NCI-H1105 treated with DMSO at 0.1 percent for 48 hours (cell line): ENCODE results near the gene C1orf174.
"Not testable (repeated sequence)": the region's sequence is repeated elsewhere in the genome, so short reads cannot be mapped to it uniquely, and the experiment has no call there.

Experiments
- DNase-seq: peaks from one replicate; lab custom pipeline; 2025; lab: John Stamatoyannopoulos, UW

C1orf174 gene

DNA sequence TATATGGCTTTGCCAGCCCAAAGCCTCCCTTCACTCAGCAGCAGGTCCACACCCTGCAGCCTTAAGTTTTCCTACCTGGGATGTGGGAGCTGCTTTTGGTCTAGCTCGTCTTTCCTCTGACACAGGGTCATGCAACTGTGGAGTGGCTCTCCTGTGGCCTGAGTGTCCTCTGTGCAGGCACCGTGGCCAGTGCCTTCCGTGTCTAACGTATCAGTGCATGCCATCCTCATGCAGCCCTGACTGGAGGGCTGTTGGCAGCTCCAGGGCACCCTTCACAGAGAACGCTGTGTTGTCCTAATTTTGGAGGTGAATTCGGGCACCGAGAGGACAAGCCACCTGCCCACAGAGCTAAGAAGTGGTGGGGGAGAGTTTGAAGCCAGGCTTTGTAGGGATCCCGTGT, 25.7 kb upstream of the C1orf174 start:
- DNase-seq = no peak

DNA sequence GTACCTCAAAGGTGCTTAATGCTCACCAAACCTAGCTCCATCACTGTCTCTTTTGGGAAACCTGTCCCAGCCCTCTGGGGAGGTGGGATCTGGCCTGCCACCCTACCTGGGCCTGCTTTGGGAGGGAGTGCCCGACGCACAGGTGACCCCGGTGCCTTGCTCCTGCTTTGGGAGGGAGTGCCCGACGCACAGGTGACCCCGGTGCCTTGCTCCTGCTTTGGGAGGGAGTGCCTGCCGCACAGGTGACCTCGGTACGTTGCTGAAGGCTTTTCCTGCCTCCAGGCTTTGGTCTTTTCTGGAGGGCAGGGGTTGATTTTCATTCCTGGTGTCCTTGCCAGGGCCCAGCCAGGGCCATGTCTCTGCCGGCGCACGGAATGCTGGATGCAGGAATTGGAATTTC, 25.2 kb upstream of the C1orf174 start:
- DNase-seq = no peak

DNA sequence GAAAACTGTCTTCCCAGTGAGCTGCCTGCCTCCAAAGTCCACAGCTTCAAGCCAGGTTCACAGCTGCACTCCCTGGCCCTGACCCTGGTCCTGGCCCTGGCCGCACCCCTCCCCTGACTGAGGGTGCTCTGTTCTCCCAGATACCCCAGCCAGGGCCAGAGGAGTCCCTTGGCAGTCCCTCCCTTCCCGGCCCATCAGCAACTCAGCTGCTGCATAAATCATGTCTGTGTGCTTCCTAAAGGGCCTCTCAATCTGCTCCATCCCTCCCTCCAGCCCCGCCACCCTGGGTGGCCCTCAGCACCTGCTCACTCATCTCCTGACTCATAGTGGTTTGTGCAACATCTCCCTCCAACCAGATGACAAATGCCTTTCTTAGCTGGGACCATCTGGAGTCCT, 24.8 kb upstream of the C1orf174 start:
- DNase-seq = no peak

DNA sequence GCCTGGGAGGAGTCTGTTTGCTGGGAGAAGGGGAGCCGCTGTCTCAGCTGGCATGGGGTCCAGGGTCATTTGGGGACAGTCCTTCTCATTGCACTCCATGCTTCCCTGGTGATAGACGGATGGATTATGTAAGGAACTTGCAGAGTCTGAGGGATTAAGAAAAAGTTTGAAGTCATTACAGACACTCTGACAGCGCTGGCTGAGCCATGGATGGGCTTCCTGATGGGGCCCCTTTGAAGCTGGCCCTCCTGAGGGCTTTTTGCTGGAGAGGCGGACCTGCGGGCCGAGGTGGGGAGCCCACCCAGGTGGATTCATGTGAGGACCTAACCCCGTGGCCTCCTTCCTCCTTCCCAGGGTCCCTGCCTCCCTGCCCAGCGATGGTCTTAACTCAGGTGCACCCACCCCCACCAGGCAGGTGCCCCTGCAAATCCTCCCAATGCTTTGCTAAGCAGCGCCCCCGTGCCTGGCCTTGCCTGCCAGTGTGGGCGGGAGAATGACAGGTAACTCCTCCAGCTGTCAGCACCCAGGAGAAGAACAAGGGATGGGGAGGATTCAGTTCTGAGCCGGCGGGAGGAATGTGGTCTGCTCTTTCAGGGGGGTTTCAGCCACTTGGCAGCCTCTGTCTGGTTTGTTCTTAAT, 24.2 kb upstream of the C1orf174 start:
- no peak for DNase-seq

DNA sequence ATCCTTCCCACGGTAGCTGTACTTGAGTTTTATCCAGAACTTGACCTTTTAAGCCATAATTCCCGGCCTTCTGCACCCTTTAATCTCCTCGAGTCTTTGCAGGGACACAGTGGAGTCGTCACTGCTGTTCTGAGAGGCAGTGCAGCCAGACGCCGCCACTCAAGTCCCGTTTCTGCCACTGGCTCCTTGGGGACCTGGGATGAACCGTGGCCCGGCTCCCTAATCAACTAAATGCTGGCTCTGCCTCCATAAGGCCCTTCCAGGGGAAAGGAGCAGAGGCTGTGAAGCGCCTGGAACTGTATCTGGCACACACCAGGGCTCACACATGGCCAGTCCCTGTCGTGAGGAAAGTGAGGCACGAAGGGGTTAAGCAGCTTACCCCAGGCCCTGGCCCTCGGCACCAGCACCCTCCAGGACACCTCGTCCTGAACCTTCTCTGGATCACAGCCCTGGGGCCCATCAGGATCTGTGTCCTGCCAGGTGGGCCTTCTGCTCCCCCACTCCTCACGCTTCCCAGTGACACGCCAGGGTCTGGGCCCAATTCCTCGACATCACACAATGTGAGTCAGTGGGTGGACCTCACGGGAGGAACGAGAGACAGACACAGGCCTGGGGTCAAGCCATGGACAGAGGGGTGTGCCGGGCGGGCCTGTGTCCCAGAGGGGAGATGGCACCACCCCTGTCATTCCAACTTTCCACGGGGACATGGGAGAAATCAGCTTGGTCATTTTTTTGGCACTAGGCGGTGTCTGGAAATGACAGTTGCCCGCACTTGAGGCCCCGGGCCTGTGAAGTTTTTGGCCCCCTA, 23.5 kb upstream of the C1orf174 start:
- no peak for DNase-seq

DNA sequence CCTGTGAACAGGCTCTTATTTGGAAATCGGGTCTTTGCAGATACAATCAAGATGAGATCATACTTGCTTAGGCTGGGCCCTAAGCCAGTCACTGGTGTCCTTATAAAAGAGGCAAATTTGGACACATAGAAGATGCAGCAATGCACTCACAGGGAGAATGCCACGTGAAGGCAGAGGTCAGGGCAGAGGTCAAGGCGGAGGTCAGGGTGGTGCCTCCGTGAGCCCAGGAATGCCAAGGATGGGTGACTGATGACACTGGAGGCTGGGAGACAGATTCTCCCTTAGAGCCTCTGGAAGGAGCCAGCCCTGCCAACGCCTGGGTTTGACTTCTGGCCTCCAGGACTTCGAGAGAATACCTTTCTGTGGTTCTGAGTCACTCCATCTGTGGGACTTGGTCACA, 22.8 kb upstream of the C1orf174 start:
- DNase-seq = no peak

DNA sequence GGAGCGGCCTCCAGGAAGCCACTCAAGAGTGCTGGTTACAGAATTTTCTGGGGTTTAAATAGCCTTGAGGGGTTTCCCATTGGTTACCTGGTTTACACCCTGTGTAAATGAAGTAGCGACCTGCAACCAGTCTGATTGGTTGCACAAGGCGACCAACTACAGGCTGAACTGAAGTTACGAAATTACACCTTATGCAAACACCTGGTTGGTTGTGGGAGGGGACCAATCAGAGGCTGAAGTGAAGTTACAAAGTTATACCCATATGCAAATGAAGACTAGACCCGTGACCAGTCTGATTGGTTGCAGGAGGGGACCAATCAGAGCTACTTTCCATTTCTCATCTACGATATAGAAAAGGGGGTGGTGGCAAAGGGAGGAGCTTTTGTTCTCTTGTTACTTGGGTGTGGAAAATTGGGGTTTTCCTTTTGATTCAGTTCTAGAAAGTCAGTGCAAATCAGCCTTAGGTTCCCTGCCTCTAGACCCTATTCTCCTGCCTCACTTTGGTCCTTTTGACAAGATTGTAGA, 22.2 kb upstream of the C1orf174 start:
- no peak for DNase-seq

DNA sequence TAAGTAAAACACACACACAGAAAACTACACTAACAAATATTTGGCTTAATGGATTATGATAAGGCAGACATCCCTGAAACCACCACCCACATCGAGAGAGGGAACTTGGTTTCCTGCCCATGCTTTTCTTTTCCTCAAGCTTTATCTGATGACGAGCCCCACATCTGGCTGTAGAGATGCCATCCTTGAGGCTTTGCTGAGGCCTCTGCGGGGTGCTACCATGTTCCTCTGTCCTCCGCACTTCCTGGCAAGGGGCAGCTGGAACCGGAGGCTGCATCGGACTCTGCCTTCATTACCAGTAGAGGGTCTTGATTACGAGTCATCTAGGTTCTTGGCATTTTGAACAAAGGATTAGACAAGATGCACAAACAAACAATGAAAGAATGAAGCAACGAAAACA, 21.7 kb upstream of the C1orf174 start:
- DNase-seq = no peak

DNA sequence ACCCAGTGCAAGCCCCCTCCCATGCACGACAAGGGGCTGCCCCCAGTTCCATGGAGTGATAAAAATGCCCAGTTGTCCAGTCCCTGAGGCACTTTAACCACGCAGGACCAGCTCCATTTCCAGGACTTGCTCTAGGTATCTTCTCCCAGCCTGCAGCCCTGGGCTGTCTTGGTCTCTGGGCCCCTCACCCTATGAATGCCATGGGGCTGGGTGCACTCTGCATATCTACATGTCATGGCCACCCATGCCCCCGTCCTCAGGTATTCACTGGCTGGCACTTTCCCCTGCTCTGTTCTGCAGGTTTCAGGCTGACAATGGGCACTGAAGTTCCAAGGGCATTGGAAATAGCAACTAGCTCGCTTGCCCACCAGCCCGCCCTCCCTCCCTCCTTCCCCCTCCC, 19.6 kb upstream of the C1orf174 start:
- DNase-seq = no peak

DNA sequence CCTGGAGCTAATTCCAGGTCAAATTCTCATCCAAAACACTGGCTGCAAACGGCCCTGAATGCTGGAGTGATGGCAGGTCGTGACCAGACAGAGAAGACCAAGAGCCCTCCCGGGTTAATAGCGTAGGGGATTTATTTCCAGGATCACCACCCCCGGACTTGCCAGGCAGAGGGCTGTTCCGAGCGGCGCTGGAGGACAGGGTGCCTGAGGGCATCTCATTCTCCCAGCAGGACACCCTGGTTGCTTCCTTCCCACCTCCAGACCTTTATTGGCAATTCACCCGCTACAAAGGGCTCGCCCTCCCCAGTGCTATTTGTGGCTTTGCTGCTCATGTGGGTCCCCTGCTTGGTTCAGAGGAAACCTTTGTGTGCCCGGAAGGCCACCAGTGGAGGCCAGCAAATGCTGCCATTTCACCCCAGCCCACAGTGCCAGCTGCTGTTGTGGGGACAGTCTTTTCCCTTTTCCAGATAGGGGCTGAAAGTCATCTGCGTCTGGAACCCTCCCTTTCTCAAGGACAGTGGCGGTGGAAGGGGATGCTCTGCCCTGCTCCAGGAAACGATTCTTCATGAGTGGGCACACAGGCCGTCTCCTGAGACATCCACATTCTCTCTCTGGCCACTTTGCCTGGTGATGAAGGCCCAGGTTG, 19.0 kb upstream of the C1orf174 start:
- no peak for DNase-seq

DNA sequence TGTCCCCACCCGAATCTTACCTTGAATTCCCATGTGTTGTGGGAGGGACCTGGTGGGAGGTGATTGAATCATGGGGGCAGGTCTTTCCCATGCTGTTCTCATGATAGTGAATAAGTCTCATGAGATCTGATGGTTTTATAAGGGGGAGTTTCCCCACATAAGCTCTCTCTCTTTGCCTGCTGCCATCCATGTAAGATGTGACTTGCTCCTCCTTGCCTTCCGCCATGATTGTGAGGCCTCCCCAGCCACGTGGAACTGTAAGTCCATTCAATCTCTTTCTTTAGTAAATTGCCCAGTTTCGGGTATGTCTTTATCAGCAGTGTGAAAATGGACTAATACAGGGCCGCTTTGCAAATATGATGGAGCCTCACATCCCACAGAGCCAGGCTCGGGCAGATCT, 18.3 kb upstream of the C1orf174 start:
- not testable (repeated sequence) for DNase-seq

DNA sequence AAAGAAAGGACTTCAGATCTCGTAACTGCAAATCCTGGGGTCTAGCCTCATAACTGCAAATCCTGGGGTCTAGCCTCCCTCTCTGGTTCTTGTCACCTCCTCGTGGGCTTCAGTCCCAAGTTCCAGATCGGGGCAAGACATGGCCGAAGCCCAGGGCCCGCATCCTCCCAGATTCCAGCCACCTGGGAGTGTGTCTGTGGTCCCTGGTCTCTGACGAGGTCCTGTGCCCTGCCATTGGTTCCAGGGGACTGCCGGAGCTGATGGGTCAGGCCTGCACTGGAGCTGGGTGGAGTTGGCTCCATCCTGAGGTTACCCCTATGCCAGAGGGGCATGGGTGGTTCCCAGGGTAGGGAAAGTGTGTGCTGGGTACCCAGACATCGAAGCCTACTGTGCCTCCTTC, 17.7 kb upstream of the C1orf174 start:
- DNase-seq = no peak

DNA sequence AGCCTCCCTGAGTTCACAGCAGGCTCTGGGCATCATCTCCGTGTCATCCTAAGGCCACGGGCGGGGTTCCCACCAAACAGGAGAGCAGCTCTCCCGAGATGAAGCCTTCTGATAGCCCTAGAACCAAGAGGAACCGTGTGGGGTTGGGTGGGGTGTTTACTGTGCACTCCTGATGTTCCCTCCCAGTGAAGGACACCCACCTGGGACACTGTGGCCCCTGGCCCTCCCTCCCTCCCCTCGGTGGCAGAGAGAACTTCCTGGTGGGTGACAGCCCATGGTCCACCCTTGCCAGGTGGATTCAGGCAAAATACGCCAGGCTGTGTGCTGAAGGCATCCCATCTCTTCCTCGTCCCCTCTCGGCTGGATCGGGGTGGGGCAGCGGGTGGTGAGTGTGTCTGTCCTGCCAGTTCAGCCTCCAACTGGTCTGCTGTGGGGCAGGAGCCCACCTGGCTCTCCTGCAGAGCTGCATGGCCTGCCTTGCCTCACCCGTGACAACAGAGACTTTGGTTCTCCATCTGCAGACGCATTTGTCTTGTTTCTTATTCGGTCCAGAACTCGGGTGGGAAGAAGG, 15.6 kb upstream of the C1orf174 start:
- DNase-seq = no peak

DNA sequence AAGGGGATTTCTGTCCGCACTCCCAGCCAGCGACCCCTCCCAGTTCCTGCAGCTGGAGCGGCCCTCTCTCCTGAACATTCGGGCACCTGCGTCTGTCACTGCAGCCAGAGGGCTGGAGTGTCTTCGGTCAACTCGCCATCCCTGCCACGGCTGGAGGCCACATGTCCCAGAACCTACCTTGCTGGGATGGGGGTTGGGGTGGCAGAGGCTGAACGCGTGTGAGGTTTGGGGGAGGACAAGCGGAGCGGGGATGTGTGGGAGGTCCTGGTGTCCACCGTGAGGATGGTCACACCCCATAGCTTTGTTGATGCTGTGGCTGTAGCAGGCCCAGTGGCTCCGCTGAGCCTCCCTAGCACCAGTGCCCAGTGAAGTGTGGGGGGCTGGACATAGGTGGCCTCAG, 14.8 kb upstream of the C1orf174 start:
- no peak for DNase-seq

DNA sequence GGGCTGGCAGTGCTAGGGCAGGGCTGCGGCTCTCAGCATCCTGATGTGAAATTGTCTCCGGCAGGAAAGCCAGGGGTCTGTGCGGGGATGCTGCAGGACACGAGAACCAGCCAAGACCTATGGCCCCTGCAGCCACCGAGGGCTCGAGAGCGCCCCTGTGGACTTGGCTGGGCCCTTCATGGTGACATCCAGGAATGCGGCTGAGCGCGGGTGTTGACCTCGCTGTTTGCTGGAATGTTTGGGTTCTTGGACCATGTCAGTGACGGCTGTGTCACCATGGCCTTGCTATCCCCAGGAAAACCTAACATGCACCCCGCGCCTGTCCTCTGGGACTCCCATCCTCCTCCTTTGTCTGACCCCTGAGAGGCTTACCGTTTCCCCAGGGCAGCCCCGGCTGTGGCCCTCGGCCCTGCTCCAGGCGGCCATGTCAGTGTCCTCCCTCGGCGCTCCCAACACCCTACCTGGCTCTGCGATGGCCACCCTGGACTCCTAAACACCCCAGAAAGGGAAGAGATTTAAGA, 14.3 kb upstream of the C1orf174 start:
- no peak for DNase-seq

DNA sequence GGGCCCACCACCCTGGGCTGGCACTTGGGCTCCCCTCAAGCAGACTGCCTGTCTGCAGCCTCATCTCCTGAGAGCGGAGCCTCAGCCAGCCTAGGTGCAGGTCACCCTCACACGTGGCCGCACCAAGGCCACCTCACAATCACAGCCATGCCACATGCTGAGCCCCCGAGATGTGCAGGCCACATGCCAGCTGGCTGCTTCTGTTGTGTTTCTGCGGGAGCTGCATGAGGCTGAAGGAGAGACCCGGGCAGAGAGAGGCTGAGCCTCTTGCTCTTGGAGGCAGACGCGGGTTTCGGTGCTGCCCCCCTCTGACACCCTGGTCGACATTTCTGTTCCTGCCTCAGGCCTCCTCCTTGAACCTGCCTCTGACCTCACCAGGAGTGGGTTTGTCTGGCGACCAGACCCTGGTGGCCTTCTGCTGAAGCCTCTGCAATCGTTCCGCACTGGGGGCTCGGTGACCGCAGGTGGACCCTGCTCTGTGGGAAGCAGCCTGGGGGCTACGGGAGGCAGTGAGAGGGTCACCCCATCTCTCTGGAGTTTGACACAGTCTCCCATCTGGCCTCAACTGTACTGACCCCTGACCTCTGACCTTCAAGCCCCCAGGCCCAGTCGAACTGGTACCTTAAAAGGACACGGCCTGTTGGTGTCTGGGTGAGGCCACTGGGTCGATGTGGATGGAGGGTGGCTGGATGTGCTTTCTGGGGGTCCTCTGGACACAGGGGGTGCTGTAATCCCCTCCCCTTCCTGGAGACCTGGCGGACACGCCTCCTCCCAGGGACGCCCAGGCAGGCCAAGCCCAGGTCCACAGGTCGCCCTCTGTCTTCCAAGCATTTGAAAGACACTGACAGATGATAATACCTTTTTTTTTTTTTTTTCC, 13.0 kb upstream of the C1orf174 start:
- no peak for DNase-seq

DNA sequence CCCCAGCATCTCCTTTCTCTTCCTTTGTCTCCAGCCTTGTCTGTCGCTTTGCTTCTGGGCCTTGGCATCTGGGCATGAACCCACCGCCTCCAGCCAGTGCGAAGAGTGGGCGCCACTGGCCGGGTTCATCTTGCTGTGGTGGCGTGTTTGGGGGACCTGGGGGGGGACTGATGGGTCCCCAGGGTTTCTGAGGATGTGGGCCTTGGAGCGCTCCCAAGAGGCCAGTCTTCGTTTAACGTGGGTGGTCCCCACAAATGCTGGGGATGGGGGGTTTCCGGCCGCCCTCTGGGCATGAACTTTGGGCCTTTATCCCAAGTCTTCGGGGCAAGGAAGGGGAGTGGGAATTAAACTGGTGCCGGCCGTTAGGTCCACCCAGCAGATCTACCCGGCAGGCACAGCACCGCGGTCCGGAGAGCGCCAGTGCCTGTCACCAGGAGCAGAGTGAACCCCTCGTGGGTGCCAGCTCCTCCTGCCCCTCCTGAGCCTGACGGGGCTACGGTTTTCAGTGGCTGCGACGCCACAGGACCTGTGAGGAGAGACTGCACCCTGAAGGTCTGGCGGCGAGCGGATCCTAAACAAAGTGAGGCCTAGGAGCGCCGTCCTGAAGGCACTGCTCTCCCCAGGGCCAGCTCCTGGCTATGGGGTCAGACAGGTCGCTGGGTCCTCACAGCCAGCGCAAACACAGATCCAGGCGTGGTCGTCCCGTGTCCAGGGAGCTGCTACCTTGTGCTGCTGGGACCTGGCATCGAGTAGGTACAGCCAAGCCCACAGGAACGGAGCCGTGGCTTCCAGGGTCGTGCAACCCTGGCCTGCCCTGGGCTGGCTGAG, 12.1 kb upstream of the C1orf174 start:
- DNase-seq = no peak

DNA sequence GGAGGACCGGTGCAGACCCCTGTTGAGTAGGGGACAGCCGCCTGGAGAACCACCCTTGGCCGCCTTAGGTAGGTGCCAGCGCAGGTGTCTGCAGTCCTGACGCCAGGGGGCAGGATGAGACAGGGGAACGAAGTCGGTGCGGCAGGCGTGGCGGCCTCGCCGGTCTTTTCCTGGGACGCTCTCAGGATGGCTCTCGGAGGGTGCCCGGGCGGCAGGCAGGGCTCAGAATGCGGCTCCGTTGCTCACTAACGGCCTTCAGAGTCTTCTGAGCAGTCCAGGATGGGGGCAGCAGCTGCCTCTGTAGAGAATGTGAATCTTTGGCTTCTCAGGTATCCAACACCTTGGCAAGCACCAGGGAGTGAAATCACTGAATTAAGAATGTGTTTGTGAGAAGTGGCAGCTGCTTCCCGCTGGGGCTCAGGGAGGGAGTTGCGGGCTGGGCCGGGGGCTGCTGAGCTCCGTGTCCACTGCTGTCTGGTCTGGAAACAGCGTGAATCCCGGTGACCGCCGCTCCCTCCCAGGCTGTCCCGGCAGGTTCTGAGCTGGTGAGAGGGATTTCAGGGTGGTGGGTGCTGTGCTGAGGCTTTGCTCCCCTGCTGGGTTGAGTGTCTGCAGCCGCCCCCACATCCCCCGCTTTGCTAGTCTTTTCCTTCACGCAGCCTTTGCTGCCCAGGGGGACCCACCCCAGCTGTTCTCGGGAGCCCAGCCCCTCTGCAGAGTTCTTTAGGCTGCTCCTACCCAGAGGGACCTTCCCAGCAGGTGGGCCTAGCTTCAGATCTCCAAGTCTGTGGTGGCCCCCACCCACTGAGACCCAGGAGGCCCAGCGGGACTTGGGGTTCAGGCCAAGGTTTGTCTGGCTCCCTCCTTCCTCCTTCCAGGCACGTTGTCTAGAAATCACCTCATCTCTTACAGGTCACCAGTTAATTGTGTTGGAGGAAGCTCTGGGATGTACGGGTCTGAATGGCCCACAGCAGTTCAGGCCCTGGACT, 11.1 kb upstream of the C1orf174 start:
- DNase-seq = peak; percentile 72

DNA sequence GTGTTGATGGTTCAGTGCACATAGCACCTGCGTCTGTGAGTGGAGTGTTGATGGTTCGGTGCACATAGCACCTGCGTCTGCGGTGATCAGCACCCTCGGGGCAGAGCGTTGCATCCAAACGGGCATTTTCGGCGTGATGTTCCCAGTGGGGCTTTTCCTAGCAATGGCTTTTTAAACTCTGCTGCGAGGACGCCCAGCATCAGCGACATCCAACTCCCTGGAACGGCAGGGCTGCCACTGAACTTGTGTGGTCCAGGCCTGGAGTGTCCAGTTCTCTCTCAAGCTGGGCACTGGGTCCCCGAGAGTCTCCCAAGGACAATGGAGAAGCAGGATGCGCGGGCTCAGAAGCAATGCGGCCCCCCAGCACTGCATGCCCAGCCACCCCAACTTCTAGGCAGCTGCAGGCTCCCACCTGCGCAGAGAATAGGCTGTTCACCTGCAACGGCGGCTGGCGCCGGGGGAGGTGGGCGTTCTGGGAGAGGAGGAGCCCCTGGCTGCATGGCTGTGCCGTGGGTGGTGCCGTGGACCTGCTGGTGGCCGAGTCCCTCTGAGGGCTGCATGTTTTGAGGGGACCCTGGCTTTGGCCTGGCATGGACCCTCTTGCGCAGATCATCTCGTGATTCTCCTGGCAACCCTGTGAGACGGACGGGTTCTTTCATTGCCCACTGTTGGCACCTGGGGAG, 10.1 kb upstream of the C1orf174 start:
- DNase-seq = peak; percentile 44
